SK-N-MC (cell line): ENCODE measurements around the gene ATXN3L.

Experiments used
- EZH2 ChIP-seq: fragments of 200-600 bp; sonication (generic); IDR thresholded peaks from one replicate; pipeline ENCODE4 v1.6.1; 2017; ENCODE audit warnings: antibody characterized with exemption
- FOXP2 ChIP-seq: optimal IDR thresholded peaks from 2 replicates; pipeline ENCODE3; 2011; ENCODE audit warnings: mild to moderate bottlenecking, moderate library complexity; ENCODE audit not compliant: insufficient read depth; ENCODE audit errors: extremely low read length, control extremely low read depth
- POLR2AphosphoS5 ChIP-seq: IDR thresholded peaks from 2 replicates; pipeline ENCODE4 v1.6.1; 2012; ENCODE audit warnings: mild to moderate bottlenecking, low read depth, low read length, borderline replicate concordance

GRCh38 chrX:13338996-13339515 is 19.2 kb upstream of the ATXN3L start:
- TF ChIP-seq EZH2 (no peak), FOXP2 (no peak), POLR2AphosphoS5 (no peak)
